ENCODE measurements around the gene P2RY14.

The P2RY14 gene

GRCh38 chr3:151171145-151171757 lies 107.1 kb downstream of the P2RY14 start:
- DNase-seq: no peak

GRCh38 chr3:151169948-151170679 lies 108.2 kb downstream of the P2RY14 start:
- DNase-seq: peak; percentile 66

GRCh38 chr3:151169262-151169947 lies 108.9 kb downstream of the P2RY14 start:
- no peak for DNase-seq

- no peak for DNase-seq
Observed at GRCh38 chr3:151168269-151169094, 109.9 kb downstream of the P2RY14 start.

GRCh38 chr3:151166161-151166560 lies 112.2 kb downstream of the P2RY14 start:
- no peak for DNase-seq

GRCh38 chr3:151165226-151165625 lies 113.1 kb downstream of the P2RY14 start:
- DNase-seq: no peak
